ENCODE data around the gene TYSND1.

DNA sequence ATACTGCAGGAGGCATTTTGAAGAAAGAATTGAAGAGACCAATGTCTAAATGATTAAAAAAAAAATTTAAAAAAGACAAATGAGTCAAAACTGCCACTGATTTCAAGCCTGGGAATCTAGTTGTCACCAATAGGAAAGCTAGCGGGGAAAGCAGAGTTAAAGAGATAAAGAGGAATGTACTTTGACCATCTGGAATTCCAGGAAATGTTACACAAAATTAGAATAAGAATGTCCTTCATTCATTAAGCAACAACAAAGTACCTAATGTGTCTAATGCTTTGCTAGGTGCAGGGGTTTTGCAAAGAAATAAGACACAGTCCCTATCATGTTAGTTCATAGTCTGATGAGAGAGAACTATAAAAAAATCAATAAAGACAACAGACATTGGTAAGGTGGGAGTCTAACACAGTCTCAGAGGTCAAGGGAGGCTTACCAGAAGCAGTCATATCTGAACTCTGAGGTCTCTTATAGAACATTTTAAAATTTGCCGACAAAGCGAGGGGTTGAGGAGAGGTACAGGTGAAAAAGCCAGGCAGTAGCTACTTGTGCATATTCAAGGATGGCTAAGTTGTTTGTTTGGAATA is 8.8 kb upstream of the TYSND1 start:
- TF ChIP-seq POLR2AphosphoS5 (IDR thresholded peaks at IDR 0.05; ENCODE audit: low read depth, low read length) (no peak), POLR2A (IDR thresholded peaks at IDR 0.05; ENCODE audit: low read depth, low read length) (no peak), SPI1 (IDR thresholded peaks at IDR 0.05; ENCODE audit: low read depth, low read length) (no peak), TAF1 (IDR thresholded peaks at IDR 0.05; ENCODE audit: low read depth, low read length) (no peak)
